ENCODE results near the gene SSTR5. TPM values are rescaled to one million over a fixed set of nuclear protein-coding genes. Genes with fewer than 3 reads are reported as not detected.

The SSTR5 gene
- total and polyA plus RNA-seq, 2 experiments from 2014 or later: not detected

DNA sequence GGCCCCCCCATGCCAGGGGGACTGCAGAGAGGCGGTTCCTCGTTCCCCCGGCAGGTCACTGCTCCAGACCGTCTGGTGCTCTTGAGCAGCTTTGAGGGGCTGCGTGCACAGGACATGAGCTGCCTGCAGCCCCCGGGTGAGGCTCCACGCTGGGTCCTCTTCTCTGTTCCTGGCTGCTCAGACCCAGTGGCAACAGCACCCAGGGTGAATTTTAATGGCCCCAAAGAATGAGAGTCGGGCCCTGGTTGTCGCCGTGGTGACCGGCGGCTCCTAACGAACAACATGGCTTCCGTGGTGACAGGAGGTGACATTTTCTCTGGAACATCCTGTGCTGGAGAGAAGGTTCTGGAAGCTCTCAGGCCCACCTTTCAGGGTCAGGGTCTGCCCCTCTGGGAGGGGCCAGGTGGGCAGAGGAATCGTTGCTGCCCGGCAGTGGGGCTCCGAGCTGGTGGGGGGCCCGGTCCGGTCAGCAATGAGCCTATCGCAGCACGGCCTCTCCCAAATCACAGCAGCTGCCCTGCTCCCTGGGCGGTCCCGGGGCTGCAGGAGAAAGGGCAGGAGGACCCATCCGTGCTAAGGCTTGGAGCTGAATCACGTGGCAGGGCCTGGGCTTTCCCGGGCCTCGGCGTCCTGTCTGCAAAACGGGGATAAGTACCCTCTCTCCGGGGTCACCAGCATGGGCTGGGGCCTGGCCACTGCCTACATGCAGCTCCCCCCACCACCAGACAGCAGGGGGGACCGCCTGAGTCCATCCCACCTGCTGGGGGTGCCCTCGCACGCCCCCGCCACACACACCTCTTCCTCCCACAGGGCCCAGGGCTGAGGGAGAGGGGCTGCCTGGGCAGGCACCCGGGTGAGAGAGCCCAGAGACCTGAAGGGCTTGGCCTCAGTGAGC lies 26.9 kb downstream of the SSTR5 start:
- peaks cover 11% of the 10 kb centered on the region for H3K27me3 ChIP-seq

DNA sequence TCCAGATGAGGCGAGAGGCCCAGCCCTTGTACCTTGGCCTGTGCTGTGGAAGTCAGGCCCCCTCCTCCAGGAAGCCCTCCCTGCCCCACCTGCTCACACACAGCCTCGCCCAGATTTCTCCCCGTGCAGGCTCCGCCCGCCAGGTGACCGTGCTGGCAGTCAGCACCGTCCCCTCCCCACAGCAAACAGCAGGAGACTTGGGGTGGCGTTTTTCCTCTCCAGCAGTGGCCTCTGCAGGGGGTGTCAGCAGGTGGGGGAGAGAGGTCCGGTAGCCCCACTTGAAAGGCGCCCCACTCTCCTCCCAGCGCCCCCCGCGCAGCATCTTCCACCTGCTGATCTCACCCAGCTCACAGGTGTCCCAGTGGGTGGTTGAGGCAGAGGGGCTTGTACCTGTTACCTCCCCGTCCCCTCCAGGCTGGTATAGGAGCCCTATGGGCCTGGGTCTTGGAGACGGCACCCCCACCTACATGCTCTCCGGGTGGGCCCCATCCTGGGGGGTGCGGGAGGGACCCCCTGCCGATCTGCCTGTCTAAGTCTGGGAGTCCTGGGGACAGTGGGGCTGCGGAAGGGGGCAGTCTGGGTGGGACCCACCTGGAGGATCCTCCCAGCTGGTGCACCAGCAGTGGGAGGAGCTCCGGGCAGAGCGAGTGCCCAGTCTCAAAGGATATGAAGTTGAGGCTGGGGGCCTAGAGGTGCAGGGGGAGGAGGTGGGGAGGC lies 27.7 kb downstream of the SSTR5 start:
- H3K27me3 ChIP-seq: peaks cover 16% of the 10 kb centered on the region
- no peaks in the 10 kb centered on the region for H3K9me3 ChIP-seq (ENCODE audit: low read depth)
- no peaks in the 10 kb centered on the region for H3K36me3 ChIP-seq
- no peak overlapping the region for H3K27ac ChIP-seq
- H3K4me3 ChIP-seq: no peak overlapping the region
- peaks cover 33% of the 10 kb centered on the region for H3K4me1 ChIP-seq (ENCODE audit: low read depth)
- no peak for DNase-seq (ENCODE audit: low read depth in 1 of 2, low spot score in 1 of 2)
- TF ChIP-seq, protein P1, sequence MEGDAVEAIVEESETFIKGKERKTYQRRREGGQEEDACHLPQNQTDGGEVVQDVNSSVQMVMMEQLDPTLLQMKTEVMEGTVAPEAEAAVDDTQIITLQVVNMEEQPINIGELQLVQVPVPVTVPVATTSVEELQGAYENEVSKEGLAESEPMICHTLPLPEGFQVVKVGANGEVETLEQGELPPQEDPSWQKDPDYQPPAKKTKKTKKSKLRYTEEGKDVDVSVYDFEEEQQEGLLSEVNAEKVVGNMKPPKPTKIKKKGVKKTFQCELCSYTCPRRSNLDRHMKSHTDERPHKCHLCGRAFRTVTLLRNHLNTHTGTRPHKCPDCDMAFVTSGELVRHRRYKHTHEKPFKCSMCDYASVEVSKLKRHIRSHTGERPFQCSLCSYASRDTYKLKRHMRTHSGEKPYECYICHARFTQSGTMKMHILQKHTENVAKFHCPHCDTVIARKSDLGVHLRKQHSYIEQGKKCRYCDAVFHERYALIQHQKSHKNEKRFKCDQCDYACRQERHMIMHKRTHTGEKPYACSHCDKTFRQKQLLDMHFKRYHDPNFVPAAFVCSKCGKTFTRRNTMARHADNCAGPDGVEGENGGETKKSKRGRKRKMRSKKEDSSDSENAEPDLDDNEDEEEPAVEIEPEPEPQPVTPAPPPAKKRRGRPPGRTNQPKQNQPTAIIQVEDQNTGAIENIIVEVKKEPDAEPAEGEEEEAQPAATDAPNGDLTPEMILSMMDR (IDR thresholded peaks at IDR 0.05; ENCODE audit: low read depth, low read length): no peak

More for the DNA sequence above, 26.9 kb downstream of the SSTR5 start:
- H3K4me1 ChIP-seq (ENCODE audit: low read depth): peaks cover 33% of the 10 kb centered on the region
- H3K27ac ChIP-seq: no peak overlapping the region
- H3K9me3 ChIP-seq (ENCODE audit: low read depth): no peaks in the 10 kb centered on the region
- H3K36me3 ChIP-seq: no peaks in the 10 kb centered on the region
- H3K4me3 ChIP-seq: no peak overlapping the region
- DNase-seq (ENCODE audit: low read depth in 1 of 2, low spot score in 1 of 2): no peak
- TF ChIP-seq, protein P1 (IDR thresholded peaks at IDR 0.05; ENCODE audit: low read depth, low read length): no peak

DNA sequence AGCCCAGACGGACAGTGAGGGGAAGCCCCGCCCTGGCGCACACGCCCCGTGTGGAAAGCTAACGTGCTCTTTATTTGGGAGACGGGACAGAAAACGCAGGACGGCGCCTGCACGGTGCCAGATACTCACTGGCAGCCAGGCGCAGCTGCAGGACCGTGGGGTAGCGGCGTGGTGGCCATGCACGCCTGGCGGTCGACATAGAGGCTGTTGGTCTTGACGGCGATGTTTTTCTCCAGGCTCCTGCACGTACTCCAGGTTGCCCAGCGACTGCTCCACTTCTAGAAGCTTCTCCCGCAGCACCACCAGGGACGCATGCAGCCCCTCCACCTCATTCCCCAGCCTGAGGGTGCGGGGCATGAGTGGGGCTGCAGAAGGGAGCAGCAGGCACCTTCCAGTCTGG lies 28.6 kb downstream of the SSTR5 start:
- Histone ChIP-seq H3K9me3 (ENCODE audit: low read depth) (no peaks in the 10 kb centered on the region), H3K4me1 (ENCODE audit: low read depth) (peaks cover 33% of the 10 kb centered on the region), H3K4me3 (no peak overlapping the region), H3K27ac (no peak overlapping the region), H3K36me3 (no peaks in the 10 kb centered on the region), H3K27me3 (peaks cover 16% of the 10 kb centered on the region)
- TF ChIP-seq, protein P1 (IDR thresholded peaks at IDR 0.05; ENCODE audit: low read depth, low read length): no peak
- no peak for DNase-seq (ENCODE audit: low read depth in 1 of 2, low spot score in 1 of 2)

DNA sequence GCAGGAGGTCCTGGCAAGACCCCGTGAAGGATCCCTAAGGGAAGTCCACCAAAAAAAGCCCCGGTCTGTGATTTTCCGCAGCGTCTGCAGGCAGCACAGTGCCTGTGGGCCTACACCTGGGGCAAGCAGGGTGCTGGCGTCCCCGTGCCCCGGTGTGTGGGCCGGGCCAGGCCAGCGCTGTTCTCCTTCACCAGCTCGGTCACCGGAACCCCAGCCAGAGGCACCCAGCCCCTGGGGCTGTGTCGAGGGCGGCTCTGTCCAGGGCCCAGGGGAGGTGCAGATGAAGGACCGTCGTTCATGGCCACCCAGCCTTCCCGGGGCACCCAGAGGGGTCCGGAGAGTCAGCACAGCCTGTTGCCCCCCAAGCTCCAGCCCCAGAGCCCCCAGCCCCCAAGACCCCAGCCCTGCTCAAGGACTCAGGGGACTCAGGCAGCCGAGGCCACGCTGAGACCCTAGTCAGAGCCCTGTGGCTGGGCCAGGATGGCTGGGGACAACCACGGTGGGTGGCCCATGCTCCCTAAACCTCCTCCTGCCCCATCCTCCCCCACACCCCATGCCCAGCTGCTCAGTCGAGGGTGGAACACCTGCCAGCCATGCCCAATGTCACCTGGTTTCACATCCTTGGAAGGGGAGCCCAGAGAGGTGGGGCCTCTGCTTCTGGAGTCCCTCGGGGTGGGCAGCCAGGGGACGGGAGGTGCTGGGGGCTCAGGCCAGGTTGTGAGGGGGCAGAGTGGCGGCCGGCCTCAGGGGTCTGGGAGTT lies 29.2 kb downstream of the SSTR5 start:
- H3K36me3 ChIP-seq: no peaks in the 10 kb centered on the region
- TF ChIP-seq, protein P1 (IDR thresholded peaks at IDR 0.05; ENCODE audit: low read depth, low read length): no peak
- no peak overlapping the region for H3K27ac ChIP-seq
- H3K4me1 ChIP-seq (ENCODE audit: low read depth): peaks cover 27% of the 10 kb centered on the region
- H3K27me3 ChIP-seq: peaks cover 16% of the 10 kb centered on the region
- H3K9me3 ChIP-seq (ENCODE audit: low read depth): no peaks in the 10 kb centered on the region
- H3K4me3 ChIP-seq: no peak overlapping the region
- DNase-seq (ENCODE audit: low read depth in 1 of 2, low spot score in 1 of 2): no peak

DNA sequence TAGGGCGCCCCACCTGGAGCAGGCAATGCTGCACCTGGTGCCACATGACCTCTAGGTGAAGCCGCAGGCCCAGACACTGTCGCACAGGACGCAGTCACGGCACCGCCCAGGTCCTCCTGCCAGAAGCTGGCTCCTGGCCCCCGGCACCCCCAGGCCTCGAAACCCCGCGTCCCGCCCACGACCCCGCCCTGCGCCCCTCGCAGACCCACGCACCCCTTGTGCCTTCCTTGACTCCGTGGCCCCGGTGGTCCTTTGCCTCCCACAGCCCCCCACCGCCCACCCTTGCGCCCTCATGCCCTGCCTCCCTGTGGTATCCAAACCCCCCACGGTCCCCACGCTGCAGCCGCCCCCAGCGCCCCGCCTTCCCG lies 29.8 kb downstream of the SSTR5 start:
- TF ChIP-seq, protein P1 (IDR thresholded peaks at IDR 0.05; ENCODE audit: low read depth, low read length): no peak
- peaks cover 22% of the 10 kb centered on the region for H3K4me1 ChIP-seq (ENCODE audit: low read depth)
- H3K27me3 ChIP-seq: peaks cover 16% of the 10 kb centered on the region
- no peak overlapping the region for H3K27ac ChIP-seq
- DNase-seq (ENCODE audit: low read depth in 1 of 2, low spot score in 1 of 2): no peak
- H3K9me3 ChIP-seq (ENCODE audit: low read depth): no peaks in the 10 kb centered on the region
- no peak overlapping the region for H3K4me3 ChIP-seq
- H3K36me3 ChIP-seq: no peaks in the 10 kb centered on the region

Measured in cardiac muscle cell (in vitro differentiated cells and primary cell).